ENCODE measurements around the gene AGRN.

AGRN gene

DNA sequence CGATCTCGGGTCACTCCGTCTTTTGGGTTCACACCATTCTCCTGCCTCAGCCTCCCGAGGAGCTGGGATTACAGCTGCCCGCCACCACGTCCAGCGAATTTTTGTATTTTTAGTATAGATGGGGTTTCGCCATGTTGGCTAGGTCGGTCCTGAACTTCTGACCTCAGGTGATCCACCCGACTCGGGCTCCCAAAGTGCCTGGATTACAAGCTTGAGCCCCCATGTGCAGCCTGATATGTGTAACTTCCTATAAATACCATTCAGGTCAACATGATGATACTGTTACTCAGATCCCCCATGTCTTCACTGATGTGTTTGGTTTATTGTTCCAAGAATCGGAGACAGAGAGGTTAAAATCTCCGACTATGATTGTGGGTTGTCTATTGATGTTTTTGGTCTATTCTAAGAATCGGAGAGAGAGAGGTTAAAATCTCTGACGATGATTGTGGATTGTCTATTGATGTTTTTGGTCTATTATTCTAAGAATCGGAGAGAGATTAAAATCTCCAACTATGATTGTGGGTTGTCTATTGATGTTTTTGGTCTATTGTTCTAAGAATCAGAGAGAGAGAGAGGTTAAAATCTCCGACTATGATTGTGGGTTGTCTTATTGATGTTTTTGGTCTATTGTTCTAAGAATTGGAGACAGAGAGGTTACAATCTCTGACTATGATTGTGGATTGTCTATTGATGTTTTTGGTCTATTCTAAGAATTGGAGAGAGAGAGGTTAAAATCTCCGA lies 78.9 kb downstream of the AGRN start:
- no peak for DNase-seq

GRCh38 chr1:1099506-1100183 lies 79.7 kb downstream of the AGRN start:
- DNase-seq: no peak

- no peak for DNase-seq
Measured at GRCh38 chr1:1100296-1100695, 80.4 kb downstream of the AGRN start.

DNA sequence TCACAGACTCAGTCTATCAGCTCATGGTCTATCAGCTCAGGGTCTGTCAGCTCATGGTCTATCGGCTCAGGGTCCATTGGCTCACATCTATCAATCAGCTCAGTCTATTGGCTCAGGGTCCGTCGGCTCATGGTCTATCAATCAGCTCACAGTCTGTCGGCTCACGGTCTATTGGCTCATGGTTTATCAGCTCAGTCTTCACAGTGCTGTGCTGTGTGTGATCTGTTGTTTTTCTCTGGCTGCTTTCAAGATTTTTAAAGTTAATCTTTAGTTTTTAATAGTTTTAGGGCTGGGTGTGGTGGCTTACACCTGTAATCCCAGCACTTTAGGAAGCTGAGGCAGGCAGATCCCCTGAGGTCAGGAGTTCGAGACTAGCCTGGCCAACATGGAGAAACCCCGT lies 81.6 kb downstream of the AGRN start:
- no peak for DNase-seq

DNA sequence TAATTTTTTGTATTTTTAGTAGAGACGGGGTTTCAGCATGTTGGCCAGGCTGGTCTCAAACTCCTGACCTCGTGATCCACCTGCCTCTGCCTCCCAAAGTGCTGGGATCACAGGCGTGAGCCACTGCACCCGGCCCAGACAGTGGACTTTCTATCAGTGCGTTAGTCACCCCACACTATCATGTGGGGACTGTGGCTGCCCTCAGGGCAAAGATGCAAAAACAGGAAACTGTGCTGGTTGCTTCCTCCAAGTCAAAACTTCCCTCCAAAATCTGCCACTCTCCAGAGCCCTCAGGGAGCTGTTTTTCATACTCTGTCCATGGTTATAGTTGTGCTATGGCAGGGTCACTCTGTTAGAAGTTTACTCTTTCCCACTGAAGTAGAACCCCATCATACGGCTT lies 84.2 kb downstream of the AGRN start:
- peak; percentile 17 for DNase-seq
